Fibroblast of villous mesenchyme (primary cell): ENCODE data around the gene PSD. TPM values are rescaled to one million over a fixed set of nuclear protein-coding genes. Genes with fewer than 3 reads are reported as not detected.

Experiments used
- DNase-seq: peaks from one replicate; pipeline ENCODE4 v3.0.0-alpha.2; 2010; ENCODE audit warnings: low read depth
- H3K4me3 ChIP-seq: 2 replicates; pipeline ENCODE4 v1.5.1; 2011; ENCODE audit warnings: low read depth, mild to moderate bottlenecking, low read length
- small RNA-seq: library from RNA; depleted of rRNA; stranded (forward); fragments of <200 nt; gene quantifications from one replicate; pipeline ENCODE3, GENCODE V24; 2012
- total RNA-seq: library from RNA; depleted of rRNA; stranded (reverse); fragments of >200 nt; gene quantifications from 2 replicates; pipeline ENCODE4 v1.2.3, GENCODE V29; 2012
- TF ChIP-seq, protein P1 (sequence below): IDR thresholded peaks from 2 replicates; pipeline ENCODE4 v1.5.1; 2012; ENCODE audit warnings: low read depth, mild to moderate bottlenecking, low read length; ENCODE audit not compliant: insufficient read depth

The PSD gene
- total RNA-seq, 1 donor = 2.2 TPM

DNA sequence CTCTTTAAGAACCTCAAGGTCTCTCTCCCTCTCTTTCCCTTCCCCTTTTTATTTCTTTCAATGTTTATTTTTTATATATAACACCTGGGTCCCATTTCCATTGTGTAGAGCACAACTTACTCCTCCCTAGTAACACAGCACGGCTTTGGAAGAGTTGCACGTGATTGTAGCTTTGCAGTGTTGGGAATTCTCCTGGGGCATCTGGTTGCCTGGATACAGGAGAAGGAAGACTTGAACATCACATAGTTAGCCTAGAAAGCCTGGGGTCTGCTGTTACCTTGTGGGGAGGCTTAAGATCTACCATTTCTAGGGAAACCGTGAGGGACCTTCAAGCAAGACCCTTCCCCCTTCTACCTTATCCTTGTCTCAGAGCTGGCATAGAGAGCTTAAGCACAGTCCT is 64.1 kb downstream of the PSD start:
- TF ChIP-seq, protein P1, sequence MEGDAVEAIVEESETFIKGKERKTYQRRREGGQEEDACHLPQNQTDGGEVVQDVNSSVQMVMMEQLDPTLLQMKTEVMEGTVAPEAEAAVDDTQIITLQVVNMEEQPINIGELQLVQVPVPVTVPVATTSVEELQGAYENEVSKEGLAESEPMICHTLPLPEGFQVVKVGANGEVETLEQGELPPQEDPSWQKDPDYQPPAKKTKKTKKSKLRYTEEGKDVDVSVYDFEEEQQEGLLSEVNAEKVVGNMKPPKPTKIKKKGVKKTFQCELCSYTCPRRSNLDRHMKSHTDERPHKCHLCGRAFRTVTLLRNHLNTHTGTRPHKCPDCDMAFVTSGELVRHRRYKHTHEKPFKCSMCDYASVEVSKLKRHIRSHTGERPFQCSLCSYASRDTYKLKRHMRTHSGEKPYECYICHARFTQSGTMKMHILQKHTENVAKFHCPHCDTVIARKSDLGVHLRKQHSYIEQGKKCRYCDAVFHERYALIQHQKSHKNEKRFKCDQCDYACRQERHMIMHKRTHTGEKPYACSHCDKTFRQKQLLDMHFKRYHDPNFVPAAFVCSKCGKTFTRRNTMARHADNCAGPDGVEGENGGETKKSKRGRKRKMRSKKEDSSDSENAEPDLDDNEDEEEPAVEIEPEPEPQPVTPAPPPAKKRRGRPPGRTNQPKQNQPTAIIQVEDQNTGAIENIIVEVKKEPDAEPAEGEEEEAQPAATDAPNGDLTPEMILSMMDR = no peak
- H3K4me3 ChIP-seq = no peak overlapping the region
- DNase-seq = no peak

Small RNAs within 50 kb of the gene (small RNA-seq; reads per million reads assigned to genes)
- gene MIR146B = 331 reads per million, percentile 98 among the genes with 10 or more reads in this experiment

Other genes with a start within 250 kb of the PSD start
- 0.32 and 0.86 TPM in 2 replicates for gene ELOVL3, start 192.5 kb downstream of the PSD start, total RNA-seq
- gene PITX3, start 177.3 kb downstream of the PSD start, total RNA-seq = under 0.01 TPM in 1 of 2 replicates, not detected in the other
- 48.3 and 58.3 TPM in 2 replicates for gene GBF1, start 173.3 kb downstream of the PSD start, total RNA-seq
- 16.8 and 37.6 TPM in 2 replicates for gene NFKB2, start 23.1 kb downstream of the PSD start, total RNA-seq
- 4.3 and 8.4 TPM in 2 replicates for gene FBXL15, start 2.1 kb upstream of the PSD start, total RNA-seq
- 51.0 and 54.8 TPM in 2 replicates for gene CUEDC2, start 13.8 kb upstream of the PSD start, total RNA-seq
- not detected in 2 replicates for gene C10orf95, start 32.8 kb upstream of the PSD start, total RNA-seq
- 130 and 142 TPM in 2 replicates for gene ACTR1A, start 83.9 kb upstream of the PSD start, total RNA-seq
- gene SUFU, start 85.2 kb upstream of the PSD start, total RNA-seq = 2.3 and 3.9 TPM in 2 replicates
- 116 and 119 TPM in 2 replicates for gene TRIM8, start 225.7 kb upstream of the PSD start, total RNA-seq